Smooth muscle cell (in vitro differentiated cells): ENCODE results near the gene UNC13D. TPM values are rescaled to one million over a fixed set of nuclear protein-coding genes. Genes with fewer than 3 reads are reported as not detected.

Source experiments
- DNase-seq: peaks from one replicate; lab custom pipeline; 2025; ENCODE audit not compliant: unreplicated experiment; lab: John Stamatoyannopoulos, UW
- H2AFZ ChIP-seq: fragments of 200-600 bp; sonication (generic); 2 replicates; pipeline ENCODE4 v1.6.0; 2016; ENCODE audit warnings: antibody characterized with exemption, low read depth, mild to moderate bottlenecking
- H3F3A ChIP-seq: fragments of 200-600 bp; sonication (generic); 2 replicates; pipeline ENCODE4 v1.6.0; 2017; ENCODE audit warnings: antibody characterized with exemption, low read depth
- H3K27ac ChIP-seq: fragments of 200-600 bp; sonication (generic); 2 replicates; pipeline ENCODE4 v1.5.1; 2016; ENCODE audit warnings: low read depth, mild to moderate bottlenecking
- H3K27me3 ChIP-seq: fragments of 200-600 bp; sonication (generic); 2 replicates; pipeline ENCODE4 v1.6.1; 2016; ENCODE audit warnings: low read depth, mild to moderate bottlenecking
- H3K36me3 ChIP-seq: fragments of 200-600 bp; sonication (generic); 2 replicates; pipeline ENCODE4 v1.5.1; 2016; ENCODE audit warnings: low read depth
- H3K4me1 ChIP-seq: fragments of 200-600 bp; sonication (generic); 2 replicates; pipeline ENCODE4 v1.5.1; 2016; ENCODE audit warnings: low read depth
- H3K4me2 ChIP-seq: fragments of 200-600 bp; sonication (generic); 2 replicates; pipeline ENCODE4 v1.6.0; 2016; ENCODE audit warnings: mild to moderate bottlenecking
- H3K4me3 ChIP-seq: fragments of 200-600 bp; sonication (generic); 2 replicates; pipeline ENCODE4 v1.5.1; 2016; ENCODE audit warnings: mild to moderate bottlenecking
- H3K79me2 ChIP-seq: fragments of 200-600 bp; sonication (generic); 2 replicates; pipeline ENCODE4 v1.6.0; 2016; ENCODE audit warnings: low read depth, mild to moderate bottlenecking
- H3K9ac ChIP-seq: fragments of 200-600 bp; sonication (generic); 2 replicates; pipeline ENCODE4 v1.6.0; 2016; ENCODE audit warnings: low read depth
- H3K9me3 ChIP-seq: fragments of 200-600 bp; sonication (generic); replicated peaks from 2 replicates; pipeline ENCODE4 v1.5.1; 2016; ENCODE audit warnings: low read depth
- H4K20me1 ChIP-seq: fragments of 200-600 bp; sonication (generic); 2 replicates; pipeline ENCODE4 v1.6.0; 2016; ENCODE audit warnings: low read depth
- CTCF ChIP-seq: fragments of 200-600 bp; sonication (generic); IDR thresholded peaks from 2 replicates; pipeline ENCODE4 v1.5.1; 2017; ENCODE audit warnings: borderline replicate concordance, mild to moderate bottlenecking, antibody characterized with exemption; ENCODE audit not compliant: insufficient read depth, poor library complexity, severe bottlenecking
- WGBS: methylation state at CpG from one replicate; pipeline ENCODE4 v1.1.7; 2016; ENCODE audit warnings: low lambda C conversion rate; 5-methylcytosine and 5-hydroxymethylcytosine counted together
- polyA plus RNA-seq: library from polyadenylated mRNA; unstranded; fragments of >200 nt; fragmentation: Nextera tagmentation; extraction: Ambion mirVana; gene quantifications from 2 replicates; pipeline ENCODE4 v1.2.1, GENCODE V29; 2016
- total RNA-seq: library from RNA; depleted of rRNA; stranded (reverse); fragments of >200 nt; gene quantifications from 2 replicates; pipeline ENCODE4 v1.2.3, GENCODE V29; 2014

UNC13D gene
- total and polyA plus RNA-seq, 2 experiments from 2014 or later, result 2.4 to 4.5 TPM

DNA sequence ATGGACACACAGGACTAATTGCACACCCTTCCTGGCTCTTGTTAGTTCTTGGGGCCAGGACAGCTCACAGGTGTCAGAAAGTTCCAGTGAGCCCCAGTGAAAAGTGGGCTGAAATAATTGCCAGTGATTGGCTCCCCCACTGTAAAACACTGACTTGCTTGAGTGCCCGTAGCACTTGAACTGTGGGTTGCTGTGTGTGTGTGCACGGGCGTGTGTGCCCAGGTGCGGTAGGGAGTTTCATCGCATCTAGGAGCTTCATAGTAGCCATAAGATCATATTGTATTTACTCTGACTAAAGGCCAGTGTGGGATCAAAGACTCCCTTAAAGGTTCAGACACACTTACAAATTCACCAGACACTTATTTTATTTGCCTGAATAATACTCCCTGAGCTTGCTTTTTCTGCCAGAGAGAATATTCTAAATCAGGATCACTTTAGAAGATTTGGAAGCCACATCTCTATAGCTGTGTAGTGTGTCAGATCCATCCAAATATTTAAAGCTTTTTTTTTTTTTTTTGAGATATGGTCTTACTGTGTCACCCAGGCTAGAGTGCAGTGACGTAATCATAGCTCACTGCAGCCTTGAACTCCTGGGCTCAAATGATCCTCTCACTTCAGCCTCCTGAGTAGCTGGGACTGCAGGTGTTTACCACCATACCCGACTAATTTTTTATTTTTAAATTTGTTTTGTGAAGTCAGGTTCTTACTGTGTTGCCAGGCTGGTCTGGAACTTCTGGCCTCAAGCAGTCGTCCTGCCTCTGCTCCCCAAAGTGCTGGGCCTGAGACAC, 48.2 kb downstream of the UNC13D start:
- Histone ChIP-seq H3K79me2 (peaks cover 76% of the 10 kb centered on the region), H3F3A (no peaks in the 10 kb centered on the region)
- DNase-seq, result no peak

DNA sequence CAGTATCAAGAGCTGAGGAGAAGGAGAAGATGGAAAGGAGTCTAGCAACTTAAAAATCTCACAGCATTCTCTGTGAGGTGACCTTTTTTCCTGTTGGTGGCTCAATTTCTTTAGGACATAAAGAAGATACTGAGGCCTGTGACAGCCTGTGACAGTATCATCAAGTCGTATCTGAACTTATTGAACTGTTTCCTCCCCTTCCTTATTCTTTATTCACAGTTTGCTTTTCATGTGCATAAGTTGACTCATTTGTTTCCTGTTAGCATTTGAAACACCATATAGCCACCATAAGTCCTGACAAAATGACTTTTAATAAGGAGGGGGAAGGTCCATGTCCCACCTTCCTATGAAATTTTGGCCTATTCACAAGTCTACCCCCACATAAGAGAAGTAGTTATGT, 50.7 kb downstream of the UNC13D start:
- no peaks in the 10 kb centered on the region for H3F3A ChIP-seq
- H3K79me2 ChIP-seq, result peaks cover 95% of the 10 kb centered on the region
- H2AFZ ChIP-seq, result no peak overlapping the region
- no peak for DNase-seq
- H3K4me3 ChIP-seq, result no peak overlapping the region
- no peaks in the 10 kb centered on the region for H3K4me1 ChIP-seq
- peaks cover 82% of the 10 kb centered on the region for H4K20me1 ChIP-seq
- H3K36me3 ChIP-seq, result no peaks in the 10 kb centered on the region
- no peaks in the 10 kb centered on the region for H3K27me3 ChIP-seq
- no peak overlapping the region for H3K9ac ChIP-seq
- no peak overlapping the region for H3K27ac ChIP-seq
- TF ChIP-seq CTCF, result no peak
- no peaks in the 10 kb centered on the region for H3K9me3 ChIP-seq
- WGBS, result 96% methylated on average over 1 of the region's 1 CpG
- H3K4me2 ChIP-seq, result no peak overlapping the region

More for the DNA sequence above, 48.2 kb downstream of the UNC13D start:
- no peak overlapping the region for H2AFZ ChIP-seq
- 99% methylated on average over 8 of the region's 8 CpGs for WGBS
- no peak overlapping the region for H3K4me3 ChIP-seq
- no peaks in the 10 kb centered on the region for H3K4me1 ChIP-seq
- no peak for TF ChIP-seq CTCF
- H3K36me3 ChIP-seq, result no peaks in the 10 kb centered on the region
- H3K27ac ChIP-seq, result no peak overlapping the region
- H3K27me3 ChIP-seq, result no peaks in the 10 kb centered on the region
- H3K9ac ChIP-seq, result no peak overlapping the region
- peaks cover 79% of the 10 kb centered on the region for H4K20me1 ChIP-seq
- no peak overlapping the region for H3K4me2 ChIP-seq
- no peaks in the 10 kb centered on the region for H3K9me3 ChIP-seq

DNA sequence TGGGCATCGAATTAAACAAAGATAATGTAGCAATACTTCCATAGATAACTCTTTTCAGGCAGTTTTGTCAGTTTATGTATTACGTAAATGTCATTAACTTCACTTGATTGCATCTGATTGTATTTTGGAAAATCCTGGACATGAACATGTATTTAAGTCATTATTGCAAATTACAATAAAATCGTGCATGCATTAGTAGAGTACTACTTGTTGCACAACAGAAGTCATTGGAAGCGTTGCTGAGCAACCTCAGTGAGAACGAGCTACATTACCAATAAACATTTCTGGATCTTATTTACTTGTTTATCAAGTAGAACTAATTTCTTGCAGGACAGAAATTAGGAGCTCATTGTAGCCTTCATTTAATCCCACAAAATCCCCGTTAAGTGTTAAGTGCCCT, 53.0 kb downstream of the UNC13D start:
- TF ChIP-seq CTCF, result no peak
- WGBS, result 91% methylated on average over 6 of the region's 6 CpGs
- H3K79me2 ChIP-seq, result peaks cover 98% of the 10 kb centered on the region

More for the DNA sequence above, 53.0 kb downstream of the UNC13D start:
- Histone ChIP-seq H3F3A (peaks cover 11% of the 10 kb centered on the region), H4K20me1 (peaks cover 65% of the 10 kb centered on the region), H3K36me3 (no peaks in the 10 kb centered on the region), H3K27ac (no peak overlapping the region), H3K4me1 (peaks cover 6% of the 10 kb centered on the region), H3K9ac (no peak overlapping the region), H2AFZ (no peak overlapping the region), H3K27me3 (no peaks in the 10 kb centered on the region), H3K4me3 (no peak overlapping the region), H3K9me3 (no peaks in the 10 kb centered on the region), H3K4me2 (no peak overlapping the region)
- no peak for DNase-seq
